Measurements from ENCODE around the gene TMPRSS3. TPM values are rescaled to one million over a fixed set of nuclear protein-coding genes. Genes with fewer than 3 reads are reported as not detected.

The TMPRSS3 gene
- total and polyA plus RNA-seq, 9 of the 15 experiments (the other 6 are each of a cell fraction or from before 2014, with no cell fraction given), result 0.07 TPM; not detected in 8

- Histone ChIP-seq H3K9me3 (replicated peaks; ENCODE audit: control insufficient read depth, insufficient read depth, low read depth, low read length) (no peaks in the 10 kb centered on the region), H3K36me3 (ENCODE audit: control insufficient read depth, insufficient read depth, low read length) (no peaks in the 10 kb centered on the region), H3K9me1 (ENCODE audit: control insufficient read depth, insufficient read depth, low read length) (no peaks in the 10 kb centered on the region), H3K9ac (ENCODE audit: insufficient read depth in 1 of 2, low read depth in 2 of 2, low read length in 2 of 2) (peak overlapping the region in 1 of 2 experiments; percentile 43; a peak in 1 of 4 replicates), H3K4me1 (replicated peaks in 1 of 2; ENCODE audit: control insufficient read depth in 2 of 2, insufficient read depth in 2 of 2, low read length in 2 of 2) (peaks cover 42 to 48% of the 10 kb centered on the region in 2 experiments), H3K4me2 (ENCODE audit: insufficient read depth, low read length) (peak overlapping the region; percentile 45), H3K27ac (ENCODE audit: extremely low read depth, low read depth, low read length) (peak overlapping the region; percentile 45; the same call in 2 of the 3 replicates), H4K20me1 (replicated peaks; ENCODE audit: control insufficient read depth, insufficient read depth, low read length) (no peaks in the 10 kb centered on the region), H3K4me3 (no peak overlapping the region), H3K79me2 (ENCODE audit: control insufficient read depth, insufficient read depth, low read length) (no peaks in the 10 kb centered on the region), H3K27me3 (ENCODE audit: control insufficient read depth in 2 of 2, insufficient read depth in 2 of 2, low read length in 2 of 2) (no peaks in the 10 kb centered on the region), H2AFZ (ENCODE audit: low read depth, low read length) (peak overlapping the region; percentile 66)
- DNase-seq (ENCODE audit: extremely low read depth in 1 of 4, low spot score in 3 of 4) (no peak), FAIRE-seq (peak; percentile 59), ATAC-seq (no peak)
- 20% methylated on average over 2 of the region's 2 CpGs for WGBS (ENCODE audit: insufficient coverage, low coverage, missing lambda C conversion rate)
- BruUV-seq (replicated peaks), result no TSS peak
- in situ Hi-C loops (cut with MboI) (no loop called here), intact Hi-C loops (cut with micrococcal nuclease) (no loop called here)
- peak in 1 of 2 experiments; percentile 77 for TF ChIP-seq AFF1 (IDR thresholded peaks at IDR 0.05; ENCODE audit: low read depth in 1 of 2, partially characterized antibody in 2 of 2)
- no peak for TF ChIP-seq NBN (IDR thresholded peaks at IDR 0.05; ENCODE audit: low read depth)
- TF ChIP-seq STAG1 (CRISPR knock-in tag; IDR thresholded peaks at IDR 0.05; ENCODE audit: borderline replicate concordance), result no peak
- peak; percentile 59; the same call in 1 of the 2 replicates for TF ChIP-seq ZNF384 (IDR thresholded peaks at IDR 0.05; ENCODE audit: low read depth, low read length)
- TF ChIP-seq ZFP36 (IDR thresholded peaks at IDR 0.05; ENCODE audit: low read depth, low read length, partially characterized antibody), result peak; percentile 26
- peak; percentile 27 for TF ChIP-seq CBFA2T3 (IDR thresholded peaks at IDR 0.05)
- peak in 1 of 2 experiments; percentile 72; a peak in 2 of 4 replicates for TF ChIP-seq FOXA3 (CRISPR knock-in tag; conservative IDR thresholded peaks at IDR 0.05 in 1 of 2, IDR thresholded peaks at IDR 0.05 in 1 of 2)
- no peak for TF ChIP-seq CTBP1 (IDR thresholded peaks at IDR 0.05; ENCODE audit: borderline replicate concordance)
- no peak for TF ChIP-seq ZNF830 (CRISPR knock-in tag; IDR thresholded peaks at IDR 0.05)
- TF ChIP-seq SMARCA4 (IDR thresholded peaks at IDR 0.05), result peak; percentile 31; the same call in 1 of the 2 replicates
- TF ChIP-seq IRF1 (CRISPR knock-in tag; IDR thresholded peaks at IDR 0.05; ENCODE audit: borderline replicate concordance), result no peak
- 0 out of 2 replicates have a peak, but pooled peaks have one; percentile 23 for TF ChIP-seq HMBOX1 (IDR thresholded peaks at IDR 0.05)
- POLR2A ChIA-PET, result interaction anchor here (0.6 to 1.9 kb wide), 5 partner anchors 9 to 499 kb away, joined by 3 to 6 read pairs (median 3); no protein-coding TSS in a partner anchor
- CTCF ChIA-PET (ENCODE audit: low intra/inter-chr PET ratio), result no interaction called here
Observed at GRCh38 chr21:42401820-42402251, 6.0 kb upstream of the TMPRSS3 start.
